ENCODE data around the gene RAB13. TPM values are rescaled to one million over a fixed set of nuclear protein-coding genes. Genes with fewer than 3 reads are reported as not detected.

RAB13 gene
- total and polyA plus RNA-seq, 2 donors (not counting 1 experiment from before 2014, with no cell fraction given) = 0.09 to 9.7 TPM

DNA sequence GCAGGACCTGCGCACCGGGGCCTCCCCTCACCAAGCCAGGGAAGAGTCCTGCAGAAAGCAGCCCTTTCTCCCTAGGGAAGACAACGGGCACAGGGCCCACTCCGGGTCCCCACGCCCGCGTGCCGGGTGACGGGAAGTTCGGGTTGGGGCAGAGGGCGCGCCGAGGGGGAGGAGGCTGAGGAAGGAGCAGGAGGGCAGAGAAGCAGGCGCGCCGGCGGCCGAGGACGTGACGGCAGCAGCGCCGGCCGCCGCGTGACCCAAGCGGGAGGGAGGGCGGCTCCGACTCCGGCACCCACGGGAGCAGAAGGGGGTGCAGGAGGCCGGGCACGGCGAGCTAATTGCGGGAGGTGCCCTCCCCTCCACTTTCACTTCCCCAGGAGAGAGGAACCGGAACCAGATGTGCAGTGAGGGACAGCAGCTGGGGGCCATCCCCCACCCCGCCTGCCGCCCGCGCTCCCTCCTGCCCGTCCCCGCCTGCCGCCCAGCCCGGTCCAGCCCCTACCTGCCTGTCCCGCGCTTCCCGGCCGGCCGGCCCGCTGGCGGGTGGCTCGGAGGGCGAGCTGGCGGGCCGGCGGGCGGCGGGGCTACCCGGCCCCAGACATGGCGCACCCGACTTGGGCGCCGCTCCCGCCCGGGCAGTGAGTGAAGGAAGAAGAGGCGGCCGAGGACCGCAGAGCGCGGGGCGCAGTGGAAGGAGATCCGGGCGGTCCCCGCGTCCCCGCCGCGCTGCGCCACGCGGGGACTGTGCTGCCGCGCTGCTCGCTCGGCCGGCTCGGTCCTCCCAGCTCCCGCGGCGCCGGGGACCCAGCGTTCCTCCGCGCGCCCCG, 40.1 kb downstream of the RAB13 start:
- H3K9me3 ChIP-seq (ENCODE audit: control extremely low read depth in 1 of 3, control insufficient read depth in 2 of 3, insufficient read depth in 1 of 3, low read length in 2 of 3) = no peaks in the 10 kb centered on the region
- H4K20me1 ChIP-seq (ENCODE audit: control insufficient read depth, insufficient read depth, low read length, poor library complexity, severe bottlenecking) = peaks cover 54% of the 10 kb centered on the region
- CTCF ChIA-PET = interaction anchor here (0.6 to 5.9 kb wide), 26 partner anchors 12 to 380 kb away, joined by 3 to 65 read pairs (median 4); partner anchors contain the start of genes CREB3L4, CRTC2, GATAD2B and JTB
- peak overlapping the region; percentile 54 to 95 (median 85) for H3K4me3 ChIP-seq (ENCODE audit: control extremely low read depth in 1 of 5, extremely low read depth in 1 of 5, insufficient read depth in 1 of 5, low read depth in 2 of 5, low read length in 4 of 5)
- H3K4me1 ChIP-seq (ENCODE audit: control insufficient read depth in 2 of 2, insufficient read depth in 2 of 2, low read length in 2 of 2) = peaks cover 36 to 57% of the 10 kb centered on the region in 2 donors
- peak overlapping the region; percentile 89 for H3K9ac ChIP-seq (ENCODE audit: low read length)
- DNase-seq (peak; percentile 98), ATAC-seq (ENCODE audit: low read depth) (peak; percentile 71)
- H3K27me3 ChIP-seq (replicated peaks in 1 of 4; ENCODE audit: control extremely low read depth in 1 of 4, control insufficient read depth in 3 of 4, insufficient read depth in 4 of 4, low read length in 3 of 4) = no peaks in the 10 kb centered on the region
- peaks cover 10 to 60% of the 10 kb centered on the region in 2 experiments for H3K36me3 ChIP-seq (replicated peaks in 1 of 2; ENCODE audit: control extremely low read depth in 1 of 2, control insufficient read depth in 1 of 2, extremely low read depth in 1 of 2, insufficient read depth in 2 of 2, low read length in 1 of 2)
- peak overlapping the region; percentile 91 to 98 for H3K27ac ChIP-seq (ENCODE audit: low read length in 2 of 2)
- intact Hi-C loops (cut with micrococcal nuclease) = loop anchor here (1.0 to 5.0 kb wide), 11 partner anchors 12 to 275 kb away; partner anchors contain the start of genes CREB3L4, CRTC2, INTS3 and RPS27
- H3K79me2 ChIP-seq (ENCODE audit: control insufficient read depth, insufficient read depth, low read length) = peaks cover 55% of the 10 kb centered on the region
- under 1% methylated on average over 95 of the region's 95 CpGs for WGBS (ENCODE audit: insufficient coverage)
- H3K4me1 Mint-ChIP-seq = peaks cover 56% of the 10 kb centered on the region
- peak overlapping the region; percentile 94 for H3K4me3 Mint-ChIP-seq
- peak overlapping the region; percentile 96 for H3K27ac Mint-ChIP-seq
- TF ChIP-seq EZH2 (IDR thresholded peaks at IDR 0.05; ENCODE audit: borderline replicate concordance, insufficient read depth, low read depth, low read length, poor library complexity, severe bottlenecking) = no peak
- TF ChIP-seq, protein P1, sequence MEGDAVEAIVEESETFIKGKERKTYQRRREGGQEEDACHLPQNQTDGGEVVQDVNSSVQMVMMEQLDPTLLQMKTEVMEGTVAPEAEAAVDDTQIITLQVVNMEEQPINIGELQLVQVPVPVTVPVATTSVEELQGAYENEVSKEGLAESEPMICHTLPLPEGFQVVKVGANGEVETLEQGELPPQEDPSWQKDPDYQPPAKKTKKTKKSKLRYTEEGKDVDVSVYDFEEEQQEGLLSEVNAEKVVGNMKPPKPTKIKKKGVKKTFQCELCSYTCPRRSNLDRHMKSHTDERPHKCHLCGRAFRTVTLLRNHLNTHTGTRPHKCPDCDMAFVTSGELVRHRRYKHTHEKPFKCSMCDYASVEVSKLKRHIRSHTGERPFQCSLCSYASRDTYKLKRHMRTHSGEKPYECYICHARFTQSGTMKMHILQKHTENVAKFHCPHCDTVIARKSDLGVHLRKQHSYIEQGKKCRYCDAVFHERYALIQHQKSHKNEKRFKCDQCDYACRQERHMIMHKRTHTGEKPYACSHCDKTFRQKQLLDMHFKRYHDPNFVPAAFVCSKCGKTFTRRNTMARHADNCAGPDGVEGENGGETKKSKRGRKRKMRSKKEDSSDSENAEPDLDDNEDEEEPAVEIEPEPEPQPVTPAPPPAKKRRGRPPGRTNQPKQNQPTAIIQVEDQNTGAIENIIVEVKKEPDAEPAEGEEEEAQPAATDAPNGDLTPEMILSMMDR (IDR thresholded peaks at IDR 0.05) = no peak
- POLR2A ChIA-PET = interaction anchor here (0.5 to 4.4 kb wide), 19 partner anchors 8 to 1962 kb away, joined by 3 to 124 read pairs (median 6); partner anchors contain the start of genes CHTOP, CREB3L4, CRTC2 and GATAD2B
- peak overlapping the region; percentile 89 for H3K4me2 ChIP-seq (replicated peaks; ENCODE audit: low read depth, low read length, poor library complexity, severe bottlenecking)
- peak overlapping the region; percentile 53 for H2AFZ ChIP-seq (ENCODE audit: insufficient read depth, low read depth, low read length, poor library complexity, severe bottlenecking)
- H3K9me3 Mint-ChIP-seq (ENCODE audit: insufficient read depth) = no peaks in the 10 kb centered on the region
- no peaks in the 10 kb centered on the region for H3K27me3 Mint-ChIP-seq
